GM23338 (cell line): Measurements from ENCODE around the gene PAQR5.
"Not testable (repeated sequence)": the region's sequence is repeated elsewhere in the genome, so short reads cannot be mapped to it uniquely, and the experiment has no call there.

ENCODE experiments used
- CTCF ChIP-seq, 2 experiments: fragments of 200-600 bp in 1 of 2; sonication (generic) in 1 of 2; conservative IDR thresholded peaks; 2 replicates each; pipeline versions ENCODE4 v1.5.1 to v1.6.1; 2016 to 2017; ENCODE audit warnings: antibody characterized with exemption in 2 of 2, low read depth in 2 of 2, mild to moderate bottlenecking in 2 of 2, moderate library complexity in 1 of 2
- EZH2 ChIP-seq: fragments of 200-600 bp; sonication (generic); IDR thresholded peaks from one replicate; pipeline ENCODE4 v1.8.0; 2017; ENCODE audit warnings: antibody characterized with exemption, mild to moderate bottlenecking, low read depth; ENCODE audit not compliant: unreplicated experiment
- JUNB ChIP-seq: IDR thresholded peaks from one replicate; pipeline ENCODE4 v1.6.1; 2016; ENCODE audit warnings: antibody characterized with exemption; ENCODE audit not compliant: unreplicated experiment
- ZNF114 ChIP-seq: fragments of 250-450 bp; sonication (Bioruptor Pico); IDR thresholded peaks from 2 replicates; pipeline ENCODE4 v1.5.0; 2020; ENCODE audit warnings: mild to moderate bottlenecking, moderate library complexity

DNA sequence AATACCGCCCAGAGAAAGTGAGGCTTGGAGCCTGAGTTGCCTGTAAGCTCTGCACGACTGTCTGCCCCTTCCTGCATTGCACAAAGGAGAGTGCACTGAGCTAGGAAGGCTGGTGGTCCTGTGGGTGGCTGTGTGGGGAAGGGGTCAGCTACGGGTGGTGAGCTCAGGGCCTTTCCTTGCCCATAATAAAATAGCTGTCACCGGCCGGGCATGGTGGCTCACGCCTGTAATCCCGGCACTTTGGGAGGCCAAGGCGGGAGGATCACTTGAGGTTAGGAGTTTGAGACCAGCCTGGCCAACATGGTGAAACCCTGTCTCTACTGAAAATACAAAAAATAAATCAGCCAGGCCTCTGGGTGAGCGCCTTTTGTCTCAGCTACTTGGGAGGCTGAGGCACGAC, 7.1 kb upstream of the PAQR5 start:
- not testable (repeated sequence) for TF ChIP-seq CTCF (conservative IDR thresholded peaks at IDR 0.05; ENCODE audit: low read depth in 2 of 2); EZH2; JUNB; ZNF114
